NCI-H2029 (cell line): ENCODE results near the gene MRTFB.
"Not testable (repeated sequence)": the region's sequence is repeated elsewhere in the genome, so short reads cannot be mapped to it uniquely, and the experiment has no call there.

Source experiments
- DNase-seq: peaks from one replicate; lab custom pipeline; 2025; lab: John Stamatoyannopoulos, UW

The MRTFB gene

GRCh38 chr16:14132696-14133048 is 61.6 kb downstream of the MRTFB start:
- DNase-seq: no peak

- DNase-seq: no peak
These were observed 62.8 kb downstream of the MRTFB start for GRCh38 chr16:14133907-14134306.

- DNase-seq: no peak
These were observed 64.6 kb downstream of the MRTFB start for GRCh38 chr16:14135704-14136103.

- DNase-seq: no peak
These were observed 68.8 kb downstream of the MRTFB start for GRCh38 chr16:14139872-14140271.

GRCh38 chr16:14140923-14141322 is 69.8 kb downstream of the MRTFB start:
- DNase-seq: no peak

- DNase-seq: no peak
These were observed 75.3 kb downstream of the MRTFB start for GRCh38 chr16:14146445-14146844.

GRCh38 chr16:14148016-14148415 is 76.9 kb downstream of the MRTFB start:
- no peak for DNase-seq

- DNase-seq: no peak
These were observed 77.5 kb downstream of the MRTFB start for GRCh38 chr16:14148569-14148968.

- no peak for DNase-seq
These were observed 79.7 kb downstream of the MRTFB start for GRCh38 chr16:14150796-14151195.

GRCh38 chr16:14151256-14152030 is 80.3 kb downstream of the MRTFB start:
- no peak for DNase-seq

- no peak for DNase-seq
These were observed 84.6 kb downstream of the MRTFB start for GRCh38 chr16:14155572-14156190.

GRCh38 chr16:14164916-14165662 is 94.0 kb downstream of the MRTFB start:
- DNase-seq: no peak

- DNase-seq: no peak
These were observed 97.0 kb downstream of the MRTFB start for GRCh38 chr16:14168146-14168545.

- no peak for DNase-seq
These were observed 101.2 kb downstream of the MRTFB start for GRCh38 chr16:14172200-14172809.

- DNase-seq: no peak
These were observed 104.0 kb downstream of the MRTFB start for GRCh38 chr16:14175086-14175485.

GRCh38 chr16:14177704-14178103 is 106.6 kb downstream of the MRTFB start:
- DNase-seq: no peak

GRCh38 chr16:14179116-14179515 is 108.0 kb downstream of the MRTFB start:
- no peak for DNase-seq

GRCh38 chr16:14180481-14180944 is 109.4 kb downstream of the MRTFB start:
- no peak for DNase-seq

- DNase-seq: no peak
These were observed 110.4 kb downstream of the MRTFB start for GRCh38 chr16:14181371-14182050.

GRCh38 chr16:14182999-14183398 is 111.9 kb downstream of the MRTFB start:
- DNase-seq: no peak

GRCh38 chr16:14183962-14184361 is 112.8 kb downstream of the MRTFB start:
- DNase-seq: not testable (repeated sequence)
